IPS-20b (cell line): ENCODE measurements around the gene ADK.

Experiments used
- H3K27ac ChIP-seq: one replicate; pipeline ENCODE4 v1.5.1; 2013; ENCODE audit warnings: low read length
- H3K27me3 ChIP-seq: 2 replicates; pipeline ENCODE4 v1.6.1; 2013; ENCODE audit warnings: mild to moderate bottlenecking, low read length, inconsistent platforms; ENCODE audit not compliant: insufficient read depth
- H3K36me3 ChIP-seq: 2 replicates; pipeline ENCODE4 v1.6.1; 2013; ENCODE audit warnings: low read depth, mild to moderate bottlenecking, inconsistent platforms, low read length, moderate library complexity; ENCODE audit not compliant: insufficient read depth
- H3K4me1 ChIP-seq: 2 replicates; pipeline ENCODE4 v1.6.1; 2013; ENCODE audit warnings: mild to moderate bottlenecking, control low read depth, inconsistent platforms, low read length, moderate library complexity; ENCODE audit not compliant: insufficient read depth
- H3K4me3 ChIP-seq: 2 replicates; pipeline ENCODE4 v1.5.1; 2013; ENCODE audit warnings: mild to moderate bottlenecking, low read length, inconsistent platforms
- H3K9ac ChIP-seq: 2 replicates; pipeline ENCODE4 v1.6.1; 2013; ENCODE audit warnings: low read depth, mild to moderate bottlenecking, inconsistent platforms, low read length, moderate library complexity
- H3K9me3 ChIP-seq: 2 replicates; pipeline ENCODE4 v1.6.1; 2013; ENCODE audit warnings: mild to moderate bottlenecking, low read depth, low read length, inconsistent platforms; ENCODE audit not compliant: insufficient read depth

Gene ADK

DNA sequence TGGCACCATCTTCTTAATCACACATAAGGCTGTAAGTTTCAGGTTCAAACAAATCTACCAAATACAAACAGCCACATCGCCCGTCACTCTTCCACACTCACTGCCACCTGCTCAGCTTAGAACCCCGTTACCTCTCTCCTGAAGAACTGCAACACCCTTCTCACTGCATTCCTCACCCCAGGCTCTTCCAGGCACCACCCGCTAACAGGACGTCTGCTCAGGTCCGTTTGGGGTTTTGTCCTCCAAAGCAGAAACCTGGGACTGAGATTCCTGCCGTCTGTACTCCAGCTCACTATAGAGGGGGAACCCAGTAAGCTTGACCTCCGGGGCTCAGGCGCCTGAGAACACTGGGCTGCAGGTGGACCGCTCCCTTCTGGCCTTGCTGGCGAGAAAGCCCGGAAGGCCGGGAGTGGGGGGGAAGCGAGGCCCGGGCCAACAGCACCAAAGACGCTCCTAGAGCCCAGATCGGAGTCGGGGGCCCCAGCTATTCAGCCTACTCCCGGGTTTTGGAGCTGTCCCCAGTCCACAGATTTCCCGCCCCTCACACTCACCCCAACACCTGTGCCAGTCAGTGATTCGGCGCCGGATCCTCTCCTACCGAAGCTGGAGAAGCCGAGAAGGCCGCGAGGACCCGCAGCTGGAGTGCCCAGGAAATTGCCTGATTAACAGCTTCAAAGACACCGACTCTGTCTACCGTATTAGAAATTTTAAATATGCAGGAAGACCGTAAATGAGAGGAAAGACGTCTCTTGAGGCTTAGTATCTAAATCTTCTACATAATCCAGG, 624 bp upstream of the ADK start, which contains the start of gene AP3M1:
AP3M1 (minus strand) TSS at position 625 of the 786 bp plus-strand sequence. CDS start 12,449 bp downstream, outside the sequence.
- peak within 1 kb of the TSS; percentile 96 for H3K4me3 ChIP-seq
- H3K9me3 ChIP-seq = no peaks in the 10 kb centered on the region
- H3K9ac ChIP-seq = peak within 1 kb of the TSS; percentile 96
- peak within 1 kb of the TSS; percentile 88 for H3K27ac ChIP-seq
- H3K4me1 ChIP-seq = peaks cover 6% of the 10 kb centered on the region; the same call in 1 of the 2 replicates
- H3K27me3 ChIP-seq = no peaks in the 10 kb centered on the region
- peaks cover 12% of the 10 kb centered on the region for H3K36me3 ChIP-seq

- Histone ChIP-seq H3K9me3 (no peaks in the 10 kb centered on the region), H3K4me3 (peak overlapping the region; percentile 96), H3K36me3 (0 out of 2 replicates have a peak, but pooled peaks cover 6% of the 10 kb centered on the region), H3K27me3 (no peaks in the 10 kb centered on the region), H3K9ac (peak overlapping the region; percentile 96), H3K4me1 (peaks cover 6% of the 10 kb centered on the region; the same call in 1 of the 2 replicates), H3K27ac (peak overlapping the region; percentile 9)
Measured at GRCh38 chr10:74151879-74152722, 1.1 kb downstream of the ADK start.

GRCh38 chr10:74153123-74153522, 2.1 kb downstream of the ADK start:
- H3K27me3 ChIP-seq = no peaks in the 10 kb centered on the region
- H3K4me3 ChIP-seq = peak overlapping the region; percentile 96; the same call in 1 of the 2 replicates
- peaks cover 6% of the 10 kb centered on the region; the same call in 1 of the 2 replicates for H3K4me1 ChIP-seq
- peak overlapping the region; percentile 96; the same call in 1 of the 2 replicates for H3K9ac ChIP-seq
- 0 out of 2 replicates have a peak, but pooled peaks cover 3% of the 10 kb centered on the region for H3K36me3 ChIP-seq
- no peaks in the 10 kb centered on the region for H3K9me3 ChIP-seq
- no peak overlapping the region for H3K27ac ChIP-seq

DNA sequence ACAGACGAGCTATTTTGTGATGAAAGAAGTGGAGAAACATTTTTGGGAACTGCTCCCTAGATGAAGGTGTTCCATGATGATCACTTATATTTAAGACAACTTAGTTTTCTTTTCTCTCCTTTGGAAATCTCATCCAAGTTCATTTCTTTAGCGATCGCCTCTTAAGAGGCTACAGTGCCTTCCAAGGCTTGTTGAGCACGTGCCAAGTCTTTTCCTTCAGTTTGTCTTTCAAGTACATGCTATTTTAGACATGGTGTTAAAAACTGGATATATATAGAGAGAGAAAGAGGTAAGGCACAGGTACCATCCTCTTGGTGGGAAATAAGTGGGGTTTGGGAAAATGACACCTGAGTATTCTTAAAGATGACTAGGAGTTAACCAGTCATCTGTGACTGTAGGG, 2.7 kb downstream of the ADK start:
- Histone ChIP-seq H3K27me3 (no peaks in the 10 kb centered on the region), H3K4me3 (peak overlapping the region; percentile 96; the same call in 1 of the 2 replicates), H3K36me3 (no peaks in the 10 kb centered on the region), H3K4me1 (peaks cover 6% of the 10 kb centered on the region; the same call in 1 of the 2 replicates), H3K9me3 (no peaks in the 10 kb centered on the region), H3K9ac (no peak overlapping the region; the same call in 1 of the 2 replicates), H3K27ac (no peak overlapping the region)

- Histone ChIP-seq H3K27me3 (no peaks in the 10 kb centered on the region), H3K9me3 (no peaks in the 10 kb centered on the region), H3K4me1 (peaks cover 6% of the 10 kb centered on the region; the same call in 1 of the 2 replicates), H3K27ac (no peak overlapping the region), H3K9ac (no peak overlapping the region), H3K36me3 (no peaks in the 10 kb centered on the region), H3K4me3 (no peak overlapping the region)
Measured at GRCh38 chr10:74156919-74157289, 5.9 kb downstream of the ADK start.

- Histone ChIP-seq H3K27ac (no peak overlapping the region), H3K9me3 (no peaks in the 10 kb centered on the region), H3K4me3 (no peak overlapping the region), H3K36me3 (no peaks in the 10 kb centered on the region), H3K9ac (no peak overlapping the region), H3K27me3 (no peaks in the 10 kb centered on the region), H3K4me1 (no peaks in the 10 kb centered on the region)
Measured at GRCh38 chr10:74160013-74160412, 9.0 kb downstream of the ADK start.

- no peaks in the 10 kb centered on the region for H3K9me3 ChIP-seq
- H3K9ac ChIP-seq = no peak overlapping the region
- H3K4me3 ChIP-seq = no peak overlapping the region
- no peak overlapping the region for H3K27ac ChIP-seq
- no peaks in the 10 kb centered on the region for H3K36me3 ChIP-seq
- no peaks in the 10 kb centered on the region for H3K27me3 ChIP-seq
- no peaks in the 10 kb centered on the region for H3K4me1 ChIP-seq
Measured at GRCh38 chr10:74163319-74164068, 12.5 kb downstream of the ADK start.

- no peaks in the 10 kb centered on the region for H3K4me1 ChIP-seq
- H3K27me3 ChIP-seq = no peaks in the 10 kb centered on the region
- no peaks in the 10 kb centered on the region for H3K36me3 ChIP-seq
- no peak overlapping the region for H3K4me3 ChIP-seq
- no peak overlapping the region for H3K9ac ChIP-seq
- no peak overlapping the region for H3K27ac ChIP-seq
- H3K9me3 ChIP-seq = no peaks in the 10 kb centered on the region
Measured at GRCh38 chr10:74164716-74165529, 13.9 kb downstream of the ADK start.

DNA sequence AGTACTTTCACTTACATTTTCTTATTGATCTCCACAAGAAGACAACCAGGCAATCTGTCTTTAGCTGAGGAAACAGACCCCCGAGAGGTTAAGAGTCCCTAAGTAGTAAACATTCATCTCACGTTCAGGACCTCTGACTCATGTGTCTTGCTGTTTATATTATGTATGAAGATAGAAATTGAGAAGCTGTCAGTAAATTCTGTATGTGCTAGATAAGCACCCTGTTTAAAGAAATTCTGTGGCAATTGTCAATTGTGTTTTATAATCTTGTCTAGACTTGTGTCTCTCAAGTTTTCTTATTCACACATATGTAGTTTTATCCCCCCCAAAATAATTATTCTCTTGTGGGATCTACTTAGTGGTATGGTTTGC, 14.5 kb downstream of the ADK start:
- H3K9me3 ChIP-seq = no peaks in the 10 kb centered on the region
- H3K4me1 ChIP-seq = no peaks in the 10 kb centered on the region
- H3K27me3 ChIP-seq = no peaks in the 10 kb centered on the region
- H3K9ac ChIP-seq = no peak overlapping the region
- no peaks in the 10 kb centered on the region for H3K36me3 ChIP-seq
- no peak overlapping the region for H3K27ac ChIP-seq
- no peak overlapping the region for H3K4me3 ChIP-seq

GRCh38 chr10:74167443-74167842, 16.4 kb downstream of the ADK start:
- Histone ChIP-seq H3K27ac (no peak overlapping the region), H3K27me3 (no peaks in the 10 kb centered on the region), H3K4me1 (no peaks in the 10 kb centered on the region), H3K9ac (no peak overlapping the region), H3K4me3 (no peak overlapping the region), H3K9me3 (no peaks in the 10 kb centered on the region), H3K36me3 (no peaks in the 10 kb centered on the region)
